HEK293 (cell line): Measurements from ENCODE around the gene GPER1.

ENCODE experiments used
- HOXA7 ChIP-seq: sonication (generic); formaldehyde crosslinking; IDR thresholded peaks from 2 replicates; pipeline ENCODE4 v1.8.1; 2022; ENCODE audit warnings: missing genetic modification reagents, borderline replicate concordance
- PRDM6 ChIP-seq: fragments of 450-650 bp; formaldehyde crosslinking; IDR thresholded peaks from 2 replicates; pipeline ENCODE4 v1.5.1; 2017; ENCODE audit warnings: missing biosample characterization, missing genetic modification characterization
- SCRT1 ChIP-seq: fragments of 450-650 bp; formaldehyde crosslinking; IDR thresholded peaks from 2 replicates; pipeline ENCODE4 v1.5.1; 2016; ENCODE audit warnings: missing biosample characterization, missing genetic modification characterization, borderline replicate concordance
- SP7 ChIP-seq: fragments of 450-650 bp; formaldehyde crosslinking; IDR thresholded peaks from 2 replicates; pipeline ENCODE4 v1.5.1; 2016; ENCODE audit warnings: missing biosample characterization, missing genetic modification characterization
- WT1 ChIP-seq: fragments of 450-650 bp; formaldehyde crosslinking; IDR thresholded peaks from 2 replicates; pipeline ENCODE4 v1.5.1; 2016; ENCODE audit warnings: missing biosample characterization, missing genetic modification characterization
- YY1 ChIP-seq: fragments of 450-650 bp; formaldehyde crosslinking; IDR thresholded peaks from 2 replicates; pipeline ENCODE4 v1.5.1; 2018; ENCODE audit warnings: missing biosample characterization, missing genetic modification characterization
- ZBTB26 ChIP-seq: fragments of 450-650 bp; formaldehyde crosslinking; optimal IDR thresholded peaks from 2 replicates; pipeline ENCODE3; 2016; ENCODE audit warnings: missing biosample characterization, mild to moderate bottlenecking, missing genetic modification characterization
- ZBTB6 ChIP-seq: fragments of 450-650 bp; formaldehyde crosslinking; IDR thresholded peaks from 2 replicates; pipeline ENCODE4 v1.5.1; 2017; ENCODE audit warnings: missing biosample characterization, missing genetic modification characterization
- ZNF132 ChIP-seq: fragments of 450-650 bp; formaldehyde crosslinking; IDR thresholded peaks from 2 replicates; pipeline ENCODE4 v1.5.1; 2017; ENCODE audit warnings: missing biosample characterization, missing genetic modification characterization, borderline replicate concordance
- ZNF202 ChIP-seq: fragments of 450-650 bp; formaldehyde crosslinking; IDR thresholded peaks from 2 replicates; pipeline ENCODE4 v1.5.1; 2016; ENCODE audit warnings: missing biosample characterization, missing genetic modification characterization, borderline replicate concordance
- ZNF221 ChIP-seq: fragments of 450-650 bp; formaldehyde crosslinking; IDR thresholded peaks from 2 replicates; pipeline ENCODE4 v1.5.1; 2017; ENCODE audit warnings: missing biosample characterization, missing genetic modification characterization, borderline replicate concordance
- ZNF280D ChIP-seq: fragments of 450-650 bp; formaldehyde crosslinking; IDR thresholded peaks from 2 replicates; pipeline ENCODE4 v1.5.1; 2016; ENCODE audit warnings: missing biosample characterization, missing genetic modification characterization
- ZNF37A ChIP-seq: fragments of 450-650 bp; IDR thresholded peaks from 2 replicates; pipeline ENCODE4 v1.5.1; 2018; ENCODE audit warnings: missing biosample characterization, missing genetic modification characterization
- ZNF426 ChIP-seq: fragments of 450-650 bp; formaldehyde crosslinking; IDR thresholded peaks from 2 replicates; pipeline ENCODE4 v1.5.1; 2017; ENCODE audit warnings: missing biosample characterization, missing genetic modification characterization, mild to moderate bottlenecking, inconsistent platforms, moderate library complexity
- ZNF433 ChIP-seq: fragments of 450-650 bp; formaldehyde crosslinking; IDR thresholded peaks from 2 replicates; pipeline ENCODE4 v1.5.1; 2016; ENCODE audit warnings: missing biosample characterization, missing genetic modification characterization, low read depth
- ZNF473 ChIP-seq: fragments of 450-650 bp; formaldehyde crosslinking; IDR thresholded peaks from 2 replicates; pipeline ENCODE4 v1.5.1; 2017; ENCODE audit warnings: missing biosample characterization, missing genetic modification characterization
- ZNF518A ChIP-seq: fragments of 450-650 bp; formaldehyde crosslinking; conservative IDR thresholded peaks from 2 replicates; pipeline ENCODE4 v1.5.1; 2016; ENCODE audit warnings: low read depth, missing biosample characterization, missing genetic modification characterization
- ZNF549 ChIP-seq: fragments of 450-650 bp; IDR thresholded peaks from 2 replicates; pipeline ENCODE4 v1.5.1; 2018; ENCODE audit warnings: missing biosample characterization, missing genetic modification characterization, mild to moderate bottlenecking, inconsistent platforms, moderate library complexity
- ZNF596 ChIP-seq: fragments of 450-650 bp; IDR thresholded peaks from 2 replicates; pipeline ENCODE4 v1.5.0; 2018; ENCODE audit warnings: missing biosample characterization, mild to moderate bottlenecking, missing genetic modification characterization, moderate library complexity
- ZNF624 ChIP-seq: fragments of 450-650 bp; formaldehyde crosslinking; IDR thresholded peaks from 2 replicates; pipeline ENCODE4 v1.5.1; 2017; ENCODE audit warnings: missing biosample characterization, missing genetic modification characterization
- ZNF629 ChIP-seq: fragments of 450-650 bp; formaldehyde crosslinking; IDR thresholded peaks from 2 replicates; pipeline ENCODE4 v1.5.1; 2017; ENCODE audit warnings: missing biosample characterization, missing genetic modification characterization
- ZNF658 ChIP-seq: fragments of 450-650 bp; formaldehyde crosslinking; IDR thresholded peaks from 2 replicates; pipeline ENCODE4; 2016; ENCODE audit warnings: missing biosample characterization, missing genetic modification characterization
- ZNF777 ChIP-seq: fragments of 450-650 bp; formaldehyde crosslinking; IDR thresholded peaks from 2 replicates; pipeline ENCODE4 v1.5.1; 2017; ENCODE audit warnings: missing biosample characterization, missing genetic modification characterization, borderline replicate concordance
- ZNF843 ChIP-seq: fragments of 450-650 bp; formaldehyde crosslinking; IDR thresholded peaks from 2 replicates; pipeline ENCODE4 v1.5.1; 2016; ENCODE audit warnings: missing biosample characterization, missing genetic modification characterization

GPER1 gene

GRCh38 chr7:1086588-1087464 is 1.1 kb upstream of the GPER1 start (continued):
- TF ChIP-seq ZBTB6 (tag by site-specific recombination) (no peak), ZNF280D (tag by site-specific recombination) (no peak), ZNF549 (tag by site-specific recombination) (no peak), ZNF658 (no peak), ZNF37A (tag by site-specific recombination) (no peak), ZNF843 (tag by site-specific recombination) (0 out of 2 replicates have a peak, but pooled peaks have one; percentile 15), ZNF629 (tag by site-specific recombination) (no peak), SP7 (tag by site-specific recombination) (peak; percentile 16; the same call in 1 of the 2 replicates), ZNF624 (tag by site-specific recombination) (no peak), ZNF596 (tag by site-specific recombination) (no peak), ZNF433 (tag by site-specific recombination) (no peak), PRDM6 (tag by site-specific recombination) (no peak), WT1 (tag by site-specific recombination) (no peak), ZNF426 (no peak), ZNF473 (tag by site-specific recombination) (no peak), YY1 (tag by site-specific recombination) (no peak), ZNF777 (tag by site-specific recombination) (no peak), HOXA7 (CRISPR knock-in tag) (no peak), ZNF518A (no peak), ZNF202 (tag by site-specific recombination) (no peak), ZBTB26 (tag by site-specific recombination) (peak; percentile 31), SCRT1 (tag by site-specific recombination) (no peak), ZNF132 (no peak), ZNF221 (tag by site-specific recombination) (no peak)
- TF ChIP-seq, all 188 proteins: peak for 21
